Adipose tissue (tissue), 3 donors: Measurements from ENCODE around the gene SSR4. TPM values are rescaled to one million over a fixed set of nuclear protein-coding genes. Genes with fewer than 3 reads are reported as not detected.

Source experiments
- H3K27ac ChIP-seq: one replicate; pipeline ENCODE4 v1.5.1; 2013; ENCODE audit warnings: low read depth, low read length
- WGBS, 3 donors: extraction: QIAGEN DNeasy Blood & Tissue Kit; methylation state at CpG; one replicate each; pipeline ENCODE4 v1.1.7; 2013; 5-methylcytosine and 5-hydroxymethylcytosine counted together
- polyA plus RNA-seq, 3 donors: library from polyadenylated mRNA; stranded (reverse); fragments of 200-250 nt; gene quantifications; one replicate each; pipeline ENCODE4 v1.2.3, GENCODE V29; 2013
- donor health status: healthy with polysubstance abuse.
- donor health status: Bipolar disorder and iron deficiency.
- donor health status: healthy.

SSR4 gene
- polyA plus RNA-seq, 3 donors = 283 to 679 (median 378) TPM

- 34 to 40% (median 35%) methylated on average over 6 of the region's 6 CpGs for WGBS, 3 donors
Measured at GRCh38 chrX:153845195-153845594, 50.7 kb downstream of the SSR4 start.

DNA sequence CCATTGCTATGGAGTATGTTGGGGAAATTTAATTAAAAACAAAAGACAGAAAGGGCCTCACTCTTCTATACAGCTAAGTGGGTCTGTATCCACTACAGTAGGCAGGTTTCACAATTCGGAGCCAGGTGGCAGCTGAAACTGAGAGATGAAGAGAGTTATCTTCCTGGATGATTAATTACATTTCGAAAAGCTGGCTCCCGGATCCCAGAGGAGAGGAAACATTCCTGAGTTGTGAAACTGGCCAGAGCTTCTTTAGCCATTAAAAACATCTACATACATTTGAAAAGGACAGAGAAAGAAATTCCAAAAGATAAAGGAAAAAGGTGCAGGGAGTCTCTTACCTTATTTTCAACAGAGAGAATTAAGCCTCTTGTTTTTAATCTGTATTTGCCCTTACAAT is 51.4 kb downstream of the SSR4 start:
- 19 to 33% (median 19%) methylated on average over 3 of the region's 3 CpGs for WGBS, 3 donors
- no peak overlapping the region for H3K27ac ChIP-seq

More at GRCh38 chrX:153845195-153845594, 50.7 kb downstream of the SSR4 start:
- no peak overlapping the region for H3K27ac ChIP-seq

Other genes with a start within 250 kb of the SSR4 start
- gene CCNQ, start 195.5 kb upstream of the SSR4 start, polyA plus RNA-seq = 10 to 100 TPM; 19.3 to 26.9 (median 22.3) TPM
- 1 to 10 TPM in 1 of 3 donors, under 1 TPM in 1, not detected in 1; 0.07 to 1.0 TPM for gene DUSP9, start 147.5 kb upstream of the SSR4 start, polyA plus RNA-seq
- gene PNCK, start 120.9 kb upstream of the SSR4 start, polyA plus RNA-seq = 1 to 10 TPM in 2 of 3 donors, under 1 TPM in 1; 0.64 to 1.5 (median 1.5) TPM
- gene SLC6A8, start 106.7 kb upstream of the SSR4 start, polyA plus RNA-seq = 10 to 100 TPM; 14.7 to 61.0 (median 20.0) TPM
- 100 to 1,000 TPM; 151 to 640 (median 216) TPM for gene BCAP31, start 70.3 kb upstream of the SSR4 start, polyA plus RNA-seq
- 10 to 100 TPM in 1 of 3 donors, 1 to 10 TPM in 2; 7.5 to 29.9 (median 9.6) TPM for gene ABCD1, start 69.8 kb upstream of the SSR4 start, polyA plus RNA-seq
- 1 to 10 TPM; 3.4 to 9.1 (median 8.3) TPM for gene PLXNB3, start 30.4 kb upstream of the SSR4 start, polyA plus RNA-seq
- gene SRPK3, start 13.6 kb upstream of the SSR4 start, polyA plus RNA-seq = under 1 TPM; 0.23 to 0.67 (median 0.30) TPM
- gene IDH3G, start 293 bp upstream of the SSR4 start, polyA plus RNA-seq = 10 to 100 TPM; 34.9 to 81.0 (median 51.6) TPM
- gene PDZD4, start 35.9 kb downstream of the SSR4 start, polyA plus RNA-seq = 1 to 10 TPM; 1.5 to 2.7 (median 2.1) TPM
- gene L1CAM, start 91.5 kb downstream of the SSR4 start, polyA plus RNA-seq = 1 to 10 TPM; 1.3 to 1.8 (median 1.5) TPM
- gene AVPR2, start 110.0 kb downstream of the SSR4 start, polyA plus RNA-seq = 1 to 10 TPM; 1.3 to 7.1 (median 5.9) TPM
- 100 to 1,000 TPM in 1 of 3 donors, 10 to 100 TPM in 1, 1 to 10 TPM in 1; 9.9 to 106 (median 43.6) TPM for gene ARHGAP4, start 131.6 kb downstream of the SSR4 start, polyA plus RNA-seq
- gene NAA10, start 140.4 kb downstream of the SSR4 start, polyA plus RNA-seq = 100 to 1,000 TPM in 1 of 3 donors, 10 to 100 TPM in 2; 68.6 to 169 (median 98.6) TPM
- gene RENBP, start 150.0 kb downstream of the SSR4 start, polyA plus RNA-seq = 10 to 100 TPM in 2 of 3 donors, 1 to 10 TPM in 1; 2.9 to 19.3 (median 18.4) TPM
- gene HCFC1, start 177.2 kb downstream of the SSR4 start, polyA plus RNA-seq = 10 to 100 TPM in 2 of 3 donors, 1 to 10 TPM in 1; 9.5 to 20.2 (median 13.7) TPM
- 10 to 100 TPM in 1 of 3 donors, 1 to 10 TPM in 2; 3.3 to 14.3 (median 5.8) TPM for gene TMEM187, start 178.1 kb downstream of the SSR4 start, polyA plus RNA-seq
- gene IRAK1, start 225.2 kb downstream of the SSR4 start, polyA plus RNA-seq = 10 to 100 TPM; 53.8 to 92.1 (median 68.1) TPM